Activated naive CD4-positive, alpha-beta T cell treated with anti-CD3 and anti-CD28 coated beads for 36 hours (primary cell): ENCODE data around the gene RAB11B. TPM values are rescaled to one million over a fixed set of nuclear protein-coding genes. Genes with fewer than 3 reads are reported as not detected.
A peak's percentile ranks its signal among the peaks of the same experiment; 100 is the strongest.
"Not testable (repeated sequence)": the region's sequence is repeated elsewhere in the genome, so short reads cannot be mapped to it uniquely, and the experiment has no call there.

Source experiments
- CTCF ChIA-PET: fragments of 350-600 bp; sonication (Branson Sonifier 250); formaldehyde crosslinking; loops from one replicate; lab custom pipeline; 2021; ENCODE audit warnings: antibody characterized with exemption; lab: Charles Lee
- DNase-seq: peaks from one replicate; pipeline ENCODE4 v3.0.0-alpha.2; 2020
- H3K27ac Mint-ChIP-seq: one replicate; pipeline ENCODE4 v1.8.0; 2021; ENCODE audit warnings: mild to moderate bottlenecking, mixed read lengths
- H3K27me3 Mint-ChIP-seq: one replicate; pipeline ENCODE4 v1.8.0; 2021; ENCODE audit warnings: low read depth, mixed read lengths
- H3K36me3 Mint-ChIP-seq: one replicate; pipeline ENCODE4 v1.8.0; 2021; ENCODE audit warnings: low read depth, mixed read lengths
- H3K4me1 Mint-ChIP-seq: one replicate; pipeline ENCODE4 v1.8.0; 2021; ENCODE audit warnings: low read depth, mixed read lengths
- H3K4me3 Mint-ChIP-seq: one replicate; pipeline ENCODE4 v1.8.0; 2021; ENCODE audit warnings: mild to moderate bottlenecking, moderate library complexity, mixed read lengths
- H3K9me3 Mint-ChIP-seq: one replicate; pipeline ENCODE4 v1.8.0; 2021; ENCODE audit warnings: mixed read lengths
- intact Hi-C: fragments of 100-400 bp; cut with micrococcal nuclease; formaldehyde crosslinking; loops from one replicate; pipeline ENCODE4 v1.15.1; 2023
- total RNA-seq, 2 experiments: library from RNA; stranded (reverse); gene quantifications; one replicate each; pipeline ENCODE4 v1.2.3, GENCODE V29; 2021

RAB11B gene
- total RNA-seq, 2 experiments from 2014 or later = 61.9 to 69.6 TPM

DNA sequence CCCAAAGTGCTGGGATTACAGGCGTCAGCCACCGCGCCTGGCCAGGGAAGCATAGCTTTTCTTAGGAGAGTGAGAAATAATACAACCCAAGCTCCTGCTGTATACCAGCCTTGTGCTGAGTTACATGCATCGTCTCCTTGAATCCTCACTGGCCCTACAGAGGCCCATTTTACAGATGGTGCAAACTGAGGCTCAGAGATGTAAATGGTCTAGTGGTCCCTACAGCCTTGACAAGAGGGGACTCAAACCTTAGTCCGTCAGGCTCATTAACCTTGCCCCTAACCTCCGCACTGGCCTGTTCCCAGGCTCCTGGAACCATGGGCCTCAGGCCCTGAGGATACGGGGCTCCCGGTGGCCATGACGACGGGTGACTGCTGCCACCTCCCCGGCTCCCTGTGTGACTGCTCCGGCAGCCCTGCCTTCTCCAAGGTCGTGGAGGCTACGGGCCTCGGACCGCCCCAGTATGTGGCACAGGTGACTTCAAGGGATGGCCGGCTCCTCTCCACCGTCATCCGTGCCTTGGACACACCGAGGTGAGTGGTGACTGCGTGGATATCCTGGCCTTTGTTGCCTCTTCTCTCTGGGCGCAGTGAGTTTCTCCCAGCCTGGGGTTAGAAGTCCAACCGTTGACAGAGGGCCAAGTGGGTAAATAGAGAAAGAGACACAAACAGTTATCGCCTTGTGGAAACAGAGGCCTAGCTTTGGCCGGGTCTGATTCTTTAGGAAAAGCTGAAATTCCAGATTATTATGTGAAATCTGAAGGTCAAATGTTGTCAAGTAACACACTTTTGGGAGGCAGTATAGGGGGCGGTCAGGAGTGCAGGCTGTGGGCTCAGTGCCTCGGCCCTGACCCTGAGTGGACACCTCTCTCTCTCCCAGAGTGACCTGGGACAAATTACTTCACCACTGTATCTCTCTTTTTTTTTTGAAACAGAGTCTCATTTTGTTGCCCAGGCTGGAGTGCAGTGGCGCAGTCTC lies 31.6 kb downstream of the RAB11B start:
- Mint-ChIP-seq H3K27ac (no peak overlapping the region), H3K36me3 (peaks cover 6% of the 10 kb centered on the region), H3K4me1 (no peaks in the 10 kb centered on the region), H3K4me3 (no peak overlapping the region), H3K9me3 (no peaks in the 10 kb centered on the region), H3K27me3 (no peaks in the 10 kb centered on the region)
- DNase-seq = no peak
- CTCF ChIA-PET = interaction anchor here (1.1 to 1.2 kb wide), 2 partner anchors 65 to 157 kb away, joined by 3 read pairs; no protein-coding TSS in a partner anchor
- intact Hi-C loops = no loop called here

DNA sequence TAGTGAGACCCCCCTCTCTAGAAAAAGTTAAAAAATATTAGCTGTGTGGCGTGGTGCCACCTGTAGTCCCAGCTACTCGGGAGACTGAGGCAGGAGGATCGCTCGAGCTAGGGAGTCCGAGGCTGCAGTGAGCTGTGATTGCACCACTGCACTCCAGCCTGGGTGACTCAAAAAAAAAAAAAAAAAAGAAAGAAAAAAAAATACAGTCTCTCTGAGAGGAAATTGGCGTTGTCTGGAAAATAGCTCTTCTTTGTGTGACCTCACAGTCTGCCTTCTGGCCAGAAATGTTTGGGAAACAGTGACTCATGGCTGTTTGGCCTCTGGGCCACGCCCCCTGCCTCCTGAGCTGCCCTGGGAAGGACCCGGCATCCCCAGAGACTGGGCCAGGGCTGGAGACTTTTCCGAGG lies 33.7 kb downstream of the RAB11B start:
- Mint-ChIP-seq H3K27me3 (no peaks in the 10 kb centered on the region), H3K27ac (no peak overlapping the region), H3K36me3 (peaks cover 6% of the 10 kb centered on the region), H3K4me1 (no peaks in the 10 kb centered on the region), H3K9me3 (no peaks in the 10 kb centered on the region), H3K4me3 (no peak overlapping the region)
- DNase-seq = no peak
- CTCF ChIA-PET = no interaction called here
- intact Hi-C loops = no loop called here

DNA sequence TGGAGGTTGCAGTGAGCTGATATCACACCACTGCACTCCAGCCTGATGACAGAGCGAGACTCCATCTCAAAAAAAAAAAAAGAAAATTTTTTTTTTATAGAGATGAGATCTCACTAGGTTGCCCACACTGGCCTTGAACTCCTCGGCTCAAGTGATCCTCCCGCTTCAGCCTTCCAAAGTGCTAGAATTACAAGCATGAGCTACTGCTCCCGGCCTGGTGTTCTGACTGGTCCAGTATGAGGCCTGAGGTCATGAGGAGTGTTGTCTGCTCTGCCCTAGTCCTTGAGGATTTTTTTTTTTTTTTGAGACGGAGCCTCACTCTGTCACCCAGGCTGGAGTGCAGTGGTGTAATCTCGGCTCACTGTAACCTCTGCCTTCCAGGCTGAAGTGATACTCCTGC lies 35.2 kb downstream of the RAB11B start:
- H3K4me1 Mint-ChIP-seq, H3K27ac Mint-ChIP-seq, DNase-seq, intact Hi-C loops, H3K36me3 Mint-ChIP-seq, H3K9me3 Mint-ChIP-seq, H3K27me3 Mint-ChIP-seq, H3K4me3 Mint-ChIP-seq: not testable (repeated sequence)
- CTCF ChIA-PET = interaction anchor here (0.6 to 0.7 kb wide), 2 partner anchors 60 to 152 kb away, joined by 3 to 7 read pairs; partner anchors contain the start of gene MYO1F

DNA sequence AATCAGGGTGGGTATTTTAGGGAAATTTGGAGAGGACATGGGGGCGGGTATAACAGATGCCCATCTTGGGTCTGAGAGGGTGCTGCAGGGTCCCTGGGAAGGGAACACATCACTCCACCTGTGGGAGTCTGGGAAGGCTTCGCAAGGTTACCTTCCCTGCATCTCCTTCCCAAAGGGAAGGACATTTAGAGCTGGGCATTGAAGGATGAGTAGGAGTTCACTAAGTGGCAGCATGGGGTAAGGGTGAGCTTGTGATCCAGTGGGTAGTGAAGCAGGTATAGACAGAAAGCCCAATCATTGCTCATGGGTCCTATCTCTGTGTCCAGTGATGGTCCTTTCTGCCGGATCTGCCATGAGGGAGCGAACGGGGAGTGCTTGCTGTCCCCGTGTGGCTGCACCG lies 36.1 kb downstream of the RAB11B start:
- no peak for DNase-seq
- no peak overlapping the region for H3K4me3 Mint-ChIP-seq
- no peak overlapping the region for H3K27ac Mint-ChIP-seq

DNA sequence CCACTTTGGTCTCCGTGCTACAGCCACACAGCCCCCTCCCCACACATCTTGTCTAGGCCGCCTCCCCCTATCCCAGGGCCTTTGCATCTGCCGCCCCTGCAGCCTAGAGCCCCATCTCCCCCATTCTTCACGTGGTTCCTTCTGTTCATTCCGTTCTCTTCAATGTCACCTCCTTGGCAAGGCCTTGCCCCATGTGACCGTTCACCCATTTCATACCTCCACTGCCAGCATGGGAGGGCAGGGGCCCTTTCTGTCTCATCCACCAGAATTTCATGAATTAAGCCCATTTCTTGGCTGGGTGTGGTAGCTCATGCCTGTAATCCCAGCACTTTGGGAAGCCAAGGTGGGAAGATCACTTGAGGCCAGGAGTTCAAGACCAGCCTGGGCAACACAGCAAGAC lies 38.9 kb downstream of the RAB11B start:
- no peaks in the 10 kb centered on the region for H3K4me1 Mint-ChIP-seq
- H3K27ac Mint-ChIP-seq = no peak overlapping the region
- H3K4me3 Mint-ChIP-seq = no peak overlapping the region
- CTCF ChIA-PET = no interaction called here
- no peaks in the 10 kb centered on the region for H3K27me3 Mint-ChIP-seq
- H3K9me3 Mint-ChIP-seq = no peaks in the 10 kb centered on the region
- no peak for DNase-seq
- intact Hi-C loops = no loop called here
- peaks cover 3% of the 10 kb centered on the region for H3K36me3 Mint-ChIP-seq

More for the DNA sequence above, 36.1 kb downstream of the RAB11B start:
- Mint-ChIP-seq H3K27me3 (no peaks in the 10 kb centered on the region), H3K9me3 (no peaks in the 10 kb centered on the region), H3K36me3 (peaks cover 6% of the 10 kb centered on the region), H3K4me1 (no peaks in the 10 kb centered on the region)
- intact Hi-C loops = no loop called here
- CTCF ChIA-PET = interaction anchor here (1.2 kb wide), 1 partner anchor 13 kb away, joined by 3 read pairs; the partner anchor contains the start of gene MARCHF2

DNA sequence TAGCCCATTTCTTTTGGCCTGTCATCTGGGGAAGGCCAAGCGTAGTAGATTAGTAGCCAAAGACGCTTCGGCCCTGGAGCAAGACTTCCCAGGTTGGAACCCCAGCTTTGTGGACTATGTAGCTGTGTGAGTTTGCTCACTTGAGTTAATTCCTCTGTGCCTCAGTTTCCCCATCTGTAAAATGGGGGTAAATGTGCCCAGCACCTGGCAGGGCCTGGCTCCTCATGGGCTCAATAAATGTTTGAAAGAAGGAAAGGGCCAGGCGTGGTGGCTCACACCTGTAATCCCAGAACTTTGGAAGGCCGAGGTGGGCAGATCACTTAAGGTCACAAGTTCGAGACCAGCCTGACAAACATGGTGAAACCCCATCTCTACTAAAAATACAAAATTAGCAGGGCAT lies 39.7 kb downstream of the RAB11B start:
- H3K36me3 Mint-ChIP-seq = no peaks in the 10 kb centered on the region
- H3K4me1 Mint-ChIP-seq = no peaks in the 10 kb centered on the region

DNA sequence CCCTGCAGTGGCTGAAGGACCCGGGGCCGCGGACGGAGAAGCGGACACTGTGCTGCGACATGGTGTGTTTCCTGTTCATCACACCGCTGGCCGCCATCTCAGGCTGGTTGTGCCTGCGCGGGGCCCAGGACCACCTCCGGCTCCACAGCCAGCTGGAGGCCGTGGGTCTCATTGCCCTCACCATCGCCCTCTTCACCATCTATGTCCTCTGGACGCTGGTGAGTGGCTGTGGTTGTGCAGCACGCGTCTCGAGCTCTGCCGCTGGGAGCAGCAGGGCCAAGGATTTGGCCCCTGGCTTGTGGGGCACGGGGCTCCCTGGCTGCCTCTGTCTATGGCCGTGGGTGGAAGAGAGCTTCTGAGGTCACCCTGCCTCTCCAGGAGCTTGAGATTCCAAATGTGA lies 40.5 kb downstream of the RAB11B start:
- no peak for DNase-seq
- H3K4me3 Mint-ChIP-seq = no peak overlapping the region
- CTCF ChIA-PET = interaction anchor here (0.9 kb wide), 2 partner anchors 95 to 150 kb away, joined by 3 to 4 read pairs; no protein-coding TSS in a partner anchor
- H3K27ac Mint-ChIP-seq = no peak overlapping the region
- intact Hi-C loops = no loop called here
- H3K4me1 Mint-ChIP-seq = peaks cover 2% of the 10 kb centered on the region
- no peaks in the 10 kb centered on the region for H3K27me3 Mint-ChIP-seq
- H3K36me3 Mint-ChIP-seq = no peaks in the 10 kb centered on the region
- H3K9me3 Mint-ChIP-seq = no peaks in the 10 kb centered on the region

More for the DNA sequence above, 39.7 kb downstream of the RAB11B start:
- H3K27ac Mint-ChIP-seq = no peak overlapping the region
- no peaks in the 10 kb centered on the region for H3K27me3 Mint-ChIP-seq
- DNase-seq = no peak
- H3K4me3 Mint-ChIP-seq = no peak overlapping the region
- H3K9me3 Mint-ChIP-seq = no peaks in the 10 kb centered on the region
- CTCF ChIA-PET = interaction anchor here (0.7 kb wide), 1 partner anchor 17 kb away, joined by 4 read pairs; no protein-coding TSS in a partner anchor
- intact Hi-C loops = no loop called here

DNA sequence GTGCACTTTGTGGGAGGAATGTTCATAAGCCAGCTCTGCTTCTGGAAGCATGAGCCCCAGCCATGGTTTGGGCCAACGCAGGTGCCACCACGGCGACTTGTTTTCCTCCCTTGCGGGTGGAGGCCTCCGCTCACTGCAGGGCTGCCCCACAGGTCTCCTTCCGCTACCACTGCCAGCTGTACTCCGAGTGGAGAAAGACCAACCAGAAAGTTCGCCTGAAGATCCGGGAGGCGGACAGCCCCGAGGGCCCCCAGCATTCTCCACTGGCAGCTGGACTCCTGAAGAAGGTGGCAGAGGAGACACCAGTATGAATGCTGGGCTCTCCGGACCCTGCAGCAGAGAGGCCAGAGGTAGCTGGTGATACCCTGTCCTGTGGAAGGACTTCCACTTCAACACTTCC lies 48.1 kb downstream of the RAB11B start:
- Mint-ChIP-seq H3K9me3 (no peaks in the 10 kb centered on the region), H3K36me3 (no peaks in the 10 kb centered on the region), H3K27ac (no peak overlapping the region), H3K4me3 (no peak overlapping the region), H3K4me1 (peaks cover 9% of the 10 kb centered on the region), H3K27me3 (no peaks in the 10 kb centered on the region)
- no peak for DNase-seq
- intact Hi-C loops = no loop called here
- CTCF ChIA-PET = interaction anchor here (1.0 kb wide), 1 partner anchor 142 kb away, joined by 3 read pairs; no protein-coding TSS in a partner anchor

DNA sequence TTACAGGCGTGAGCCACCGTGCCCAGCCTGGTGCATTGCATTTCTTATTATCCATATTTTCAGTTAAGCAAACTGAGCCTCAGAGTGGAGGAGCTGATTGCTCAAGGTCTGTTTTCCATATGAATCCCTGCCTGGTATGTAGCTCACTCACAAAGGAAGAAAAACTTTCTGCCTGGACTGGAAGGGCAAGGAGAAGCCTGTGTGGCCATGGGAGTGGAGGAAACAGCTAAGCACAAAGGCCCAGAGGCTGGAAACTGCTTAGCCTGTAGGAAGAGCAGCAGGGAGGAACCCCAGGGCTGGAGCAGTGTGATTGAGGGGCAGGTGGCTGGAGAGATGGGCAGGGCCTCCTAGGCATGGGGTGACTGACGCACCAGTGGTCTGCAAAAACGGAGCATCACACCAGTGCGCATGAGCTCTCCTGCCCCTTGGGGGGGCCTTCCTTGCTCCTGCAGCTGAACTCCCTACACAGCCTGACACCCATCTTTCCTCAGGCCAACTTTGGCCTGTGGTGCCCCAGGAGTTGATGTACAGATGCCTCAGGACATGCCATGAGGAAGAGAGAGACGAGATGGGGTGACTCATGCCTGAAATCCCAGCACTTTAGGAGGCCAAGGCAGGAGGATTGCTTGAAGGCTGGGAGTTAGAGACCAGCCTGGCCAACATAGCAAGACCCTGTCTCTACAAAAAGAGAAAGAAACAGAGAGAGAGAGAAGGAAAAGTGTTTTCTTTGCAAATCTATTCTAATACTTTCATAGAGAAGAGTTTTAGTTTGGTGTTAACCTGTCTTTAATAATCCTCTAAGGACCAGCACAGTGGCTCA lies 51.8 kb downstream of the RAB11B start:
- no peaks in the 10 kb centered on the region for H3K27me3 Mint-ChIP-seq
- H3K4me3 Mint-ChIP-seq = peak overlapping the region; percentile 18
- DNase-seq = no peak
- intact Hi-C loops = loop anchor here (10.0 kb wide), 1 partner anchor 437 kb away; the partner anchor contains the start of gene ELAVL1
- peaks cover 17% of the 10 kb centered on the region for H3K4me1 Mint-ChIP-seq
- no peaks in the 10 kb centered on the region for H3K9me3 Mint-ChIP-seq
- no peak overlapping the region for H3K27ac Mint-ChIP-seq
- peaks cover 14% of the 10 kb centered on the region for H3K36me3 Mint-ChIP-seq
- CTCF ChIA-PET = interaction anchor here (0.6 kb wide), 1 partner anchor 64 kb away, joined by 4 read pairs; no protein-coding TSS in a partner anchor

DNA sequence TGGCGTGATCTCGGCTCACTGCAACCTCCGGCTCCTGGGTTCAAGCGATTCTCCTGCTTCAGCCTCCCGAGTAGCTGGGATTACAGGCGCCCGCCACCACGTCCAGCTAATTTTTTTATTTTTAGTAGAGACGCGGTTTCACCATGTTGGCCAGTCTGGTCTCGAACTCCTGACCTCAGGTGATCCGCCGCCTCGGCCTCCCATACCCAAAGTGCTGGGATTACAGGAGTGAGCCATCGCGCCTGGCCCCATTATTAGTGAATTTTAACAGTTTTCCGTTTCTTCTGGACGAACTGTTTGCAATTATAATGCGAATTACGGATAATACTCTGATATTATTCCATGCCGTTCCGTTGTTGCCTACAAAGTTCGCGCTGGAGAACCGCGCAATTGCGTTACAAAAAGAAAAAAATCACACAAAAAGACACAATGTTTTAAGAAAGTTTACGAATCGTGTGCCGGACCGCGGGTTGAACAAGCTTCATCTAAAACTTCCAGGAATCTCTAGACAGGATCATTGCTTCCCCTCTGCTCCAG lies 54.0 kb downstream of the RAB11B start:
- H3K9me3 Mint-ChIP-seq, H3K27me3 Mint-ChIP-seq, DNase-seq: not testable (repeated sequence)
- peaks cover 21% of the 10 kb centered on the region for H3K36me3 Mint-ChIP-seq
- CTCF ChIA-PET = interaction anchor here (0.7 to 1.5 kb wide), 3 partner anchors 29 to 644 kb away, joined by 3 to 4 read pairs (median 3); partner anchors contain the start of gene MARCHF2
- peak overlapping the region; percentile 94 for H3K27ac Mint-ChIP-seq
- H3K4me1 Mint-ChIP-seq = peaks cover 35% of the 10 kb centered on the region
- peak overlapping the region; percentile 95 for H3K4me3 Mint-ChIP-seq
- intact Hi-C loops = loop anchor here (1.0 to 10.0 kb wide), 5 partner anchors 31 to 439 kb away; partner anchors contain the start of genes ELAVL1, MARCHF2, NDUFA7 and RPS28

DNA sequence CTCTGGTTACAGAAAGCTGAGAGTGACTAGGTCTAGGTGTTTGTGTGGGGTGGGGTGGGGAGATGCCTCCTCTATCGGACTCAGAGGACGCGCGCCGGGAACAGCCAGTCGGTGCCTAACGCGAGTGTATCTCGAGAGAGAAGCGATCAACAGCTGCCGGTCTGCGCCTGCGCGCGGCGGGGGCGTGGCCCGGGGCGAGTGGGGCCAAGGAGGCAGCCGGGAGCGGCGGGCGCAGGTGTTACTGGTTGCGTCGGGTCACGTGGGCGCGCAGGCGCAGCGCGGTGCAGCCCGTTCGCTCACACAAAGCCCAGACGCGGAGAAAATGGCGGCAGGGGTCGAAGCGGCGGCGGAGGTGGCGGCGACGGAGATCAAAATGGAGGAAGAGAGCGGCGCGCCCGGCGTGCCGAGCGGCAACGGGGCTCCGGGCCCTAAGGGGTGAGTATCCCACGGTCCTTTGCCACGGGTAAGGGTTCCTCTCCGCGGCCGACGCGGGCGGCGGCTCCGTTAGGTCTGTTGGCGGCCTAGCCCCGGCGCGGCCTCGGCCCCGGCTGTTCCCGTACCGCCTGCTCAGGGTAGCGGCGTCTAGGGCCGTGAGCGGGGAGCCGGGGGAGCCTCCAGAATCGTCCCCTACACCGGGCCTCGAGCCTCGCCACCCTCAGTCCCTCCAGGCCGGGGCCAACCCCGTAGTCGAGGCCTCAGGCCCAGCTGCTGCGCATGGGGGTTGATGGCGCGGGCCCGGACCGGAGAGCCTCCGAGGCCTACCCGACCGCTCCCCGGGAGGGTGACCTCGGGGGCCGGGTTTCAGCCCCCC lies 54.7 kb downstream of the RAB11B start, which contains the start of gene HNRNPM:
Gene HNRNPM, plus strand, starts transcription at position 299 of the 811 bp plus-strand sequence. Its CDS starts 24 bp downstream, at position 323.
- Mint-ChIP-seq H3K27me3 (no peaks in the 10 kb centered on the region), H3K36me3 (peaks cover 22% of the 10 kb centered on the region), H3K9me3 (no peaks in the 10 kb centered on the region), H3K27ac (peak within 1 kb of the TSS; percentile 94), H3K4me3 (peak within 1 kb of the TSS; percentile 95), H3K4me1 (peaks cover 39% of the 10 kb centered on the region)
- intact Hi-C loops = loop anchor here (1.0 to 10.0 kb wide), 7 partner anchors 32 to 440 kb away; partner anchors contain the start of genes ELAVL1, MARCHF2, NDUFA7 and RAB11B
- peak; percentile 100 for DNase-seq
- CTCF ChIA-PET = interaction anchor here (0.7 to 1.5 kb wide), 5 partner anchors 13 to 644 kb away, joined by 3 to 6 read pairs (median 4); partner anchors contain the start of gene MARCHF2
